ENCODE measurements around the gene TMEM128. TPM values are rescaled to one million over a fixed set of nuclear protein-coding genes. Genes with fewer than 3 reads are reported as not detected.

Gene TMEM128, protein sequence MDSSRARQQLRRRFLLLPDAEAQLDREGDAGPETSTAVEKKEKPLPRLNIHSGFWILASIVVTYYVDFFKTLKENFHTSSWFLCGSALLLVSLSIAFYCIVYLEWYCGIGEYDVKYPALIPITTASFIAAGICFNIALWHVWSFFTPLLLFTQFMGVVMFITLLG
- 26.4 TPM for total RNA-seq
- long read RNA-seq, transcript TMEM128-202 (5 exons, 1,221 nt), result major isoform, 17 of 31 reads
- long read RNA-seq, partial matches to known transcripts, result 2 of 31 reads
- long read RNA-seq, other reads (novel, unspliced or antisense), result 11 of 31 reads

DNA sequence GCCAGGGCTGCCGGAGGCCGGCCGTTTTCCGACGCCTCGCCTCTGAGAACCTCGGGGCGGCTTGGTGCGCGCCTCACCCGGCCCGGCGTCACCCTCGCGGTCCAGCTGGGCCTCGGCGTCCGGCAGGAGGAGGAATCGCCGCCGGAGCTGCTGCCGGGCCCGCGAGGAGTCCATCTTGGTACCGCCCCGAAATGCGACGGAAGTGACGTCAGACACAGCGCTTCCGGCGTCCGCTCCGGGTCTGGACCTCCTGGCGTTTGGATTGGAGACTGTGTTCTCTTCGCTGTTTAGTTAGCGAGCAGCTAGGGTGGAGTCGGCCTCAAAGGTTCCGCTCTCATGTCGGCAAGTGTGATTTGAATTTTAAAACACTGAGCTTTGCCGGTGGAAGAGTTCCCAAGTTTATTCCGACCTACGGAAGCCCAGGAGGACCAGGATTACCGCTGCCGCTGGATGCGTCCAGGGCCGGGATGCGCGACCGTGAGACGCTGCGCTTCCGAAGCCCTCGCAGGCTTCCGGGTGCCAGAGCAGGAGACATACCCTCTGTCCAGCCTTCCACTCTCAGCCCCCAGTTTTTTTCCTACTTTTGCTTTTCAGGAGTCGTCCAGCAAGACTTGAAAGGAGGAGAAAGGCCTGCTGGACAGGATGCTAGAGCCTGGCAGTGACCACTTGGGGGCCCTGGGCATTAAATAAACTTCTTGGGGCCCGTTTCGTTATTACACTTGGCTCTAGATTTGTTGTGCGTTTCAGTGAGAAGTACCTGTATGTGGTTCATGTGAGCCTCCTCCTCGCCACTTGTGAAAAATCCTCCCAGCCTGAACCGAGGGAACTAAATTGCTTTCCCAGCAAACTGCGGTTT, at the start of gene TMEM128:
TSS of gene TMEM128 (minus strand) at position 195 of the 856 bp plus-strand sequence. CDS start at position 174, 21 bp downstream.
- intact Hi-C loops (cut with DNase I), result no loop called here
- TF ChIP-seq, protein P1, sequence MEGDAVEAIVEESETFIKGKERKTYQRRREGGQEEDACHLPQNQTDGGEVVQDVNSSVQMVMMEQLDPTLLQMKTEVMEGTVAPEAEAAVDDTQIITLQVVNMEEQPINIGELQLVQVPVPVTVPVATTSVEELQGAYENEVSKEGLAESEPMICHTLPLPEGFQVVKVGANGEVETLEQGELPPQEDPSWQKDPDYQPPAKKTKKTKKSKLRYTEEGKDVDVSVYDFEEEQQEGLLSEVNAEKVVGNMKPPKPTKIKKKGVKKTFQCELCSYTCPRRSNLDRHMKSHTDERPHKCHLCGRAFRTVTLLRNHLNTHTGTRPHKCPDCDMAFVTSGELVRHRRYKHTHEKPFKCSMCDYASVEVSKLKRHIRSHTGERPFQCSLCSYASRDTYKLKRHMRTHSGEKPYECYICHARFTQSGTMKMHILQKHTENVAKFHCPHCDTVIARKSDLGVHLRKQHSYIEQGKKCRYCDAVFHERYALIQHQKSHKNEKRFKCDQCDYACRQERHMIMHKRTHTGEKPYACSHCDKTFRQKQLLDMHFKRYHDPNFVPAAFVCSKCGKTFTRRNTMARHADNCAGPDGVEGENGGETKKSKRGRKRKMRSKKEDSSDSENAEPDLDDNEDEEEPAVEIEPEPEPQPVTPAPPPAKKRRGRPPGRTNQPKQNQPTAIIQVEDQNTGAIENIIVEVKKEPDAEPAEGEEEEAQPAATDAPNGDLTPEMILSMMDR (IDR thresholded peaks at IDR 0.05), result peak; percentile 26
- Histone ChIP-seq H3K27ac (peak within 1 kb of the TSS; percentile 96), H3K4me3 (peak within 1 kb of the TSS; percentile 83), H3K9me3 (no peaks in the 10 kb centered on the region), H3K27me3 (no peaks in the 10 kb centered on the region), H3K36me3 (peaks cover 29% of the 10 kb centered on the region), H3K4me1 (peaks cover 18% of the 10 kb centered on the region)
- ATAC-seq (peak; percentile 96), DNase-seq (peak; percentile 95)

DNA sequence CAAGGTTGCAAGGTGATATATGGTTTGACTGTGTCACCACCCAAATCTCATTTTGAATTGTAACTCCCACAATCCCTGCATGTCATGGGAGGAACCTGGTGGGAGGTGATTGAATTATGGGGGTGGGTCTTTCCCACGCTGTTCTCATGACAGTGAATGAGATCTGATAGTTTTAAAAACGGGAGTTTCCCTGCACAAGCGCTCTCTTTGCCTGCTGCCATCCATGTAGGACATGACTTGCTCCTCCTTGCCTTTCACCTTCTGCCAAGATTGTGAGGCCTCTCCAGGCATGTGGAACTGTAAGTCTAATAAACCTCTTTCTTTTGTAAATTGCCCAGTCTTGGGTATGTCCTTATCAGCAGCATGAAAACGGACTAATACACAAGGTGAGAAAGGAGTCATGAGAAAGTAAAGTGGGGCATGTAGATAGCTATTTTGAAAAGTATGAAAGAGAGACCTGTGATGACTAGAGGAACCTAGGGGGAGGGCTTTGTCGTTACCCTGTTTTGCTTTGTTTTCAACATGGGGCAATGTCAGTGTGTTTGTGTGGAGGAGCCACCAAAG, 48.3 kb upstream of the TMEM128 start:
- no peak overlapping the region for H3K4me3 ChIP-seq
- intact Hi-C loops (cut with DNase I), result no loop called here
- DNase-seq, result no peak
- no peak for ATAC-seq
- H3K27me3 ChIP-seq, result no peaks in the 10 kb centered on the region
- no peaks in the 10 kb centered on the region for H3K9me3 ChIP-seq
- no peak overlapping the region for H3K27ac ChIP-seq
- TF ChIP-seq, protein P1 (IDR thresholded peaks at IDR 0.05), result no peak
- peaks cover 4% of the 10 kb centered on the region for H3K4me1 ChIP-seq
- peaks cover 5% of the 10 kb centered on the region for H3K36me3 ChIP-seq

GRCh38 chr4:4293279-4293678, 45.3 kb upstream of the TMEM128 start:
- DNase-seq, result no peak
- Histone ChIP-seq H3K27ac (no peak overlapping the region), H3K9me3 (no peaks in the 10 kb centered on the region), H3K36me3 (peaks cover 5% of the 10 kb centered on the region), H3K4me3 (no peak overlapping the region), H3K27me3 (no peaks in the 10 kb centered on the region), H3K4me1 (peaks cover 20% of the 10 kb centered on the region)
- ATAC-seq, result no peak
- TF ChIP-seq, protein P1 (IDR thresholded peaks at IDR 0.05), result no peak
- intact Hi-C loops (cut with DNase I), result no loop called here

GRCh38 chr4:4289941-4290850, 42.2 kb upstream of the TMEM128 start, which contains the start of the genes LYAR and ZBTB49:
TSS of gene LYAR (minus strand) at chr4:4290154. CDS start at chr4:4283742, 6,412 bp downstream.
TSS of gene ZBTB49 (plus strand) at chr4:4290251. CDS start at chr4:4299946, 9,695 bp downstream.
- intact Hi-C loops (cut with DNase I), result no loop called here

More at GRCh38 chr4:4289941-4290850, 42.2 kb upstream of the TMEM128 start, which contains the start of the genes LYAR and ZBTB49:
- H3K4me1 ChIP-seq, result peaks cover 20% of the 10 kb centered on the region
- H3K36me3 ChIP-seq, result peaks cover 16% of the 10 kb centered on the region
- TF ChIP-seq, protein P1 (IDR thresholded peaks at IDR 0.05), result no peak
- ATAC-seq (peak; percentile 99), DNase-seq (peak; percentile 97)
- no peaks in the 10 kb centered on the region for H3K27me3 ChIP-seq
- H3K27ac ChIP-seq, result peak within 1 kb of the TSS; percentile 80
- H3K4me3 ChIP-seq, result peak within 1 kb of the TSS; percentile 98
- H3K9me3 ChIP-seq, result no peaks in the 10 kb centered on the region
